IMR-90 (cell line): ENCODE results near the gene NAV1. TPM values are rescaled to one million over a fixed set of nuclear protein-coding genes. Genes with fewer than 3 reads are reported as not detected.
"Not testable (repeated sequence)": the region's sequence is repeated elsewhere in the genome, so short reads cannot be mapped to it uniquely, and the experiment has no call there.

Experiments
- ATAC-seq: fragments of 200-7000 bp; cut with Tn5 transposase; 2 replicates; pipeline ENCODE4 v1.9.1; 2020; ENCODE audit warnings: low read depth, mild to moderate bottlenecking, moderate library complexity
- BruUV-seq: library from RNA; stranded (reverse); fragments of 400-500 nt; replicated peaks from 2 replicates; lab custom pipeline; 2021; lab: Mats Ljungman, UMichigan
- CTCF ChIA-PET: fragments of 300-600 bp; formaldehyde crosslinking; extraction: SDS; loops from one replicate; lab custom pipeline; 2021; ENCODE audit warnings: antibody characterized with exemption; lab: Yijun Ruan, JAX
- POLR2A ChIA-PET: fragments of 300-600 bp; sonication (Branson Sonifier 250); formaldehyde crosslinking; loops from one replicate; lab custom pipeline; 2022; ENCODE audit warnings: antibody characterized with exemption; ENCODE audit not compliant: unreplicated experiment; lab: Charles Lee
- DNase-seq: peaks from one replicate; pipeline ENCODE4 v3.0.0; 2013
- H2AFZ ChIP-seq: replicated peaks from 2 replicates; pipeline ENCODE3; 2013; ENCODE audit warnings: low read length, mild to moderate bottlenecking; ENCODE audit not compliant: poor library complexity
- H2AK5ac ChIP-seq: 2 replicates; pipeline ENCODE4 v1.6.1; 2013; ENCODE audit warnings: low read depth, low read length, inconsistent platforms
- H2AK9ac ChIP-seq: replicated peaks from 2 replicates; pipeline ENCODE3; 2013; ENCODE audit warnings: mild to moderate bottlenecking, low read depth, low read length, moderate library complexity; ENCODE audit not compliant: poor library complexity
- H2BK120ac ChIP-seq: 2 replicates; pipeline ENCODE4 v1.6.1; 2013; ENCODE audit warnings: low read depth, low read length, inconsistent platforms
- H2BK15ac ChIP-seq: 3 replicates; pipeline ENCODE4 v1.6.1; 2013; ENCODE audit warnings: low read depth, low read length, inconsistent platforms
- H2BK20ac ChIP-seq: 2 replicates; pipeline ENCODE4 v1.6.1; 2013; ENCODE audit warnings: low read depth, mild to moderate bottlenecking, inconsistent platforms, low read length, moderate library complexity
- H2BK5ac ChIP-seq: 2 replicates; pipeline ENCODE4 v1.6.1; 2013; ENCODE audit warnings: mild to moderate bottlenecking, low read depth, low read length, inconsistent platforms; ENCODE audit not compliant: poor library complexity, severe bottlenecking
- H3K14ac ChIP-seq: replicated peaks from 2 replicates; pipeline ENCODE4 v1.6.1; 2013; ENCODE audit warnings: low read depth, low read length, inconsistent platforms
- H3K18ac ChIP-seq: 2 replicates; pipeline ENCODE4 v1.6.1; 2013; ENCODE audit warnings: low read depth, low read length, control low read depth
- H3K23ac ChIP-seq: 2 replicates; pipeline ENCODE4 v1.6.1; 2013; ENCODE audit warnings: low read depth, low read length, inconsistent platforms
- H3K27ac ChIP-seq: 2 replicates; pipeline ENCODE4 v1.5.1; 2013; ENCODE audit warnings: mild to moderate bottlenecking, control low read depth, low read length; ENCODE audit not compliant: insufficient read depth
- H3K27me3 ChIP-seq: 2 replicates; pipeline ENCODE4 v1.6.1; 2013; ENCODE audit warnings: low read length; ENCODE audit not compliant: control insufficient read depth, insufficient read depth
- H3K36me3 ChIP-seq: 2 replicates; pipeline ENCODE4 v1.6.1; 2013; ENCODE audit warnings: low read length, mixed read lengths; ENCODE audit not compliant: control insufficient read depth, insufficient read depth
- H3K4ac ChIP-seq: 2 replicates; pipeline ENCODE4 v1.6.1; 2013; ENCODE audit warnings: low read depth, low read length, inconsistent platforms
- H3K4me1 ChIP-seq: 2 replicates; pipeline ENCODE4 v1.6.1; 2013; ENCODE audit warnings: low read length, mixed read lengths; ENCODE audit not compliant: control insufficient read depth, insufficient read depth
- H3K4me2 ChIP-seq: 2 replicates; pipeline ENCODE4 v1.6.1; 2013; ENCODE audit warnings: low read depth, mild to moderate bottlenecking, control low read depth, low read length, moderate library complexity
- H3K4me3 ChIP-seq: 2 replicates; pipeline ENCODE4 v1.5.1; 2013; ENCODE audit warnings: low read depth, mild to moderate bottlenecking, control low read depth, low read length, moderate library complexity; ENCODE audit not compliant: insufficient read depth
- H3K56ac ChIP-seq: 2 replicates; pipeline ENCODE4 v1.6.1; 2013; ENCODE audit warnings: low read length, inconsistent platforms; ENCODE audit not compliant: insufficient read depth; ENCODE audit errors: extremely low read depth
- H3K79me1 ChIP-seq, 2 experiments: 2 replicates each; pipeline ENCODE4 v1.6.1; 2013; ENCODE audit warnings: low read length in 2 of 2, inconsistent platforms in 1 of 2, low read depth in 1 of 2
- H3K9ac ChIP-seq: 2 replicates; pipeline ENCODE4 v1.6.1; 2013; ENCODE audit warnings: low read depth, low read length, control low read depth
- H3K9me1 ChIP-seq: 2 replicates; pipeline ENCODE4 v1.6.1; 2013; ENCODE audit warnings: low read length, inconsistent platforms; ENCODE audit not compliant: insufficient read depth
- H3K9me3 ChIP-seq: 2 replicates; pipeline ENCODE4 v1.6.1; 2013; ENCODE audit warnings: low read length; ENCODE audit not compliant: control insufficient read depth, insufficient read depth
- H4K20me1 ChIP-seq: 2 replicates; pipeline ENCODE4 v1.6.1; 2013; ENCODE audit warnings: low read length, inconsistent platforms; ENCODE audit not compliant: insufficient read depth
- H4K5ac ChIP-seq: 2 replicates; pipeline ENCODE4 v1.6.1; 2013; ENCODE audit warnings: mild to moderate bottlenecking, low read depth, low read length, control low read depth
- H4K8ac ChIP-seq, 2 experiments: 2 replicates each; pipeline ENCODE4 v1.6.1; 2013; ENCODE audit warnings: low read depth in 2 of 2, low read length in 2 of 2, control low read depth in 1 of 2, inconsistent platforms in 1 of 2
- H4K91ac ChIP-seq: 2 replicates; pipeline ENCODE4 v1.6.1; 2013; ENCODE audit warnings: low read depth, low read length, inconsistent platforms; ENCODE audit not compliant: insufficient read depth
- SMC3 ChIP-seq: fragments of 150-350 bp; IDR thresholded peaks from 2 replicates; pipeline ENCODE4 v1.6.1; 2016; ENCODE audit warnings: low read depth, mild to moderate bottlenecking, antibody characterized with exemption, low read length, moderate library complexity
- WGBS, 2 experiments: methylation state at CpG; one replicate each; pipeline versions ENCODE4 v1.1.5 to v1.1.7; 2013; ENCODE audit warnings: missing lambda C conversion rate in 2 of 2; ENCODE audit not compliant: insufficient read length in 1 of 2; ENCODE audit errors: extremely low coverage in 2 of 2; 5-methylcytosine and 5-hydroxymethylcytosine counted together
- dilution Hi-C: fragments of 300-500 bp; cut with HindIII; formaldehyde crosslinking; loops from one replicate; pipeline ENCODE4 v1.14.3; 2018; ENCODE audit warnings: low sequenced_read_pairs; ENCODE audit not compliant: unreplicated experiment
- in situ Hi-C: fragments of 300-500 bp; cut with MboI; formaldehyde crosslinking; loops from 3 replicates; pipeline ENCODE4 v1.14.3; 2019; ENCODE audit warnings: low sequenced_read_pairs, inconsistent platforms, mixed read lengths
- intact Hi-C: fragments of 100-400 bp; cut with micrococcal nuclease; formaldehyde crosslinking; loops from 2 replicates; pipeline ENCODE4 v1.10.0; 2022
- polyA plus RNA-seq, 3 experiments: library from polyadenylated mRNA; depleted of rRNA; stranded (reverse); fragments of >200 nt; gene quantifications; 2 replicates each; pipeline ENCODE4 v1.2.3, GENCODE V29; 2012; ENCODE audit warnings: low replicate concordance in 1 of 3
- total RNA-seq: library from RNA; depleted of rRNA; stranded (reverse); fragments of >200 nt; gene quantifications from 2 replicates; pipeline ENCODE4 v1.2.3, GENCODE V29; 2012

The NAV1 gene
- total and polyA plus RNA-seq, 2 of the 4 experiments (the other 2 are of a cell fraction): 14.0 to 23.1 TPM

DNA sequence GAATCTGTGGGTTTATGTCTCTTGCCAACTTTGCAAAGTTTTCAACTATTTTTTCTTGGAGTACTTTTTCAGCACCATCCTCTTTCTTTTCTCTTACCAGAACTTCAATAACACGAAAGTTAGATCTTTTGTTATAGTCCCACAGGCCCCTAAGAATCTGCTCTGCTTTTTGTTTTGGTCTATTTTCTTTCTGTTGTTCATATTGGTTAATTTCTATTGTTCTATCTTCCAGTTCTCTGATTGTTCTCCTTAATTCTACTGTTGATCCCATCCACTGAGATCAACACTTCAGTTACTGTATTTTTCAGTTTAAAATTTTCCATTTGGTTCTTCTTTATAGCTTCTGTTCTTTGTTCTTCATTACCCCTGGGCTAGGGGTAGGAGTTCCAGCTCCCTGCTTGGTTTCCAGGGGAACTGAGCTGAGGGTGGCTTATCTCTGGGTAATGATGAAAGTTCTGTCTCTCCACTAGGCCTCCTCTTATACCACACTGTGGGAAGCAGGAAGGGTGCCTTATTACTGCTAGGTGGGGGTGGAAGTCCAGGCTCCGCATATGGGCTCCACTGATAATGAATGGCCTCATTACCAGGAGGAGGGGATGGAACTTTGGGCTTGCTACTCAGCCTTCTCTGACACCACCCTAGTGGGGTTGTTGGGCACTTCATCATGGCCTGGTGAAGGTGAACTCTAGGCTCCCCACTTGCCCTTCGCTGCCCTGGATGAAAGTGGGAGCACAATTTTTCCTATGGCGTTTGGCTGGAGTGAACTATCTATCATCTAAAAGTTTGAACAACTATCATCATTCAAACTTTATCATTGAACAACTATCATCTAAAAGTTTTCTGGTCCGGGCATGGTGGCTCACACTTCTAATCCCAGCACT, 39.3 kb downstream of the NAV1 start:
- Histone ChIP-seq H4K91ac (no peak overlapping the region), H2AK5ac (no peak overlapping the region), H3K4me2 (no peak overlapping the region), H4K20me1 (peaks cover 24% of the 10 kb centered on the region), H3K9ac (no peak overlapping the region), H3K23ac (no peak overlapping the region), H2BK120ac (no peak overlapping the region), H4K5ac (no peak overlapping the region), H2AK9ac (no peak overlapping the region), H2BK15ac (no peak overlapping the region), H3K27ac (no peak overlapping the region), H3K27me3 (no peaks in the 10 kb centered on the region), H3K4ac (peak overlapping the region; percentile 10; the same call in 1 of the 2 replicates), H2BK5ac (no peak overlapping the region), H3K4me1 (peaks cover 17% of the 10 kb centered on the region), H3K4me3 (no peak overlapping the region), H3K79me1 (peaks cover 40 to 81% of the 10 kb centered on the region in 2 experiments), H2BK20ac (no peak overlapping the region), H2AFZ (no peak overlapping the region), H3K18ac (no peak overlapping the region), H3K9me1 (peaks cover 21% of the 10 kb centered on the region), H3K14ac (no peak overlapping the region), H4K8ac (no peak overlapping the region), H3K9me3 (no peaks in the 10 kb centered on the region), H3K36me3 (0 out of 2 replicates have a peak, but pooled peaks cover 1% of the 10 kb centered on the region), H3K56ac (no peak overlapping the region)
- POLR2A ChIA-PET: no interaction called here
- no TSS peak for BruUV-seq
- CTCF ChIA-PET: interaction anchor here (0.5 kb wide), 1 partner anchor 26 kb away, joined by 4 read pairs; no protein-coding TSS in a partner anchor
- DNase-seq (no peak), ATAC-seq (no peak)
- WGBS, 2 experiments: 60% methylated on average over 1 of the region's 5 CpGs; no CpG with 5 or more reads in 1 of the 2 experiments
- in situ Hi-C loops (no loop called here), intact Hi-C loops (no loop called here), dilution Hi-C loops (no loop called here)
- no peak for TF ChIP-seq SMC3

DNA sequence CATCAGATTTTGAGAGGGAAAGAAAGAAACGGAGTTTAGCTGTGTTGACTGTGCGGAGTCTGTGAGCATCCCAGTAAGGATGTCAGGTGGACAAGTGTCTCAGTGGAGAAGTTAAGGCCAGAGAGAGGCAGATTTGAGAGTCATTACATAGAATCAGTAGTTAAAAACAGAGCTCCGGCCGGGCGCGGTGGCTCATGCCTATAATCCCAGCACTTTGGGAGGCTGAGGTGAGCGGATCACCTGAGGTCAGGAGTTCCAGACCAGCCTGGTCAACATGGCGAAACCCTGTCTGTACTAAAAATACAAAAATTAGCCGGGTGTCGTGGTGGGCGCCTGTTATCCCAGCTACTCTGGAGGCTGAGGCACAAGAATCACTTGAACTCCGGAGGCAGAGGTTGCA, 42.4 kb downstream of the NAV1 start:
- H3K23ac ChIP-seq, H2BK15ac ChIP-seq, H3K56ac ChIP-seq, H4K8ac ChIP-seq, BruUV-seq, H2BK5ac ChIP-seq, ATAC-seq, H3K27ac ChIP-seq, POLR2A ChIA-PET, in situ Hi-C loops, H2AK9ac ChIP-seq, intact Hi-C loops, H3K27me3 ChIP-seq, H3K18ac ChIP-seq, dilution Hi-C loops, H2BK20ac ChIP-seq, H3K36me3 ChIP-seq, H2AFZ ChIP-seq, H3K9me3 ChIP-seq, H4K5ac ChIP-seq, H3K4me3 ChIP-seq, H4K91ac ChIP-seq, H3K4me2 ChIP-seq, DNase-seq, H2BK120ac ChIP-seq, H3K14ac ChIP-seq, H3K9ac ChIP-seq: not testable (repeated sequence)
- Histone ChIP-seq H2AK5ac (peak overlapping the region; percentile 38; the same call in 1 of the 2 replicates), H3K9me1 (peaks cover 22% of the 10 kb centered on the region), H4K20me1 (peaks cover 24% of the 10 kb centered on the region), H3K4me1 (peaks cover 27% of the 10 kb centered on the region), H3K4ac (0 out of 2 replicates have a peak overlapping the region, but pooled peaks have one; percentile 30), H3K79me1 (peaks cover 39 to 73% of the 10 kb centered on the region in 2 experiments)
- 97% methylated on average over 7 of the region's 12 CpGs; no CpG with 5 or more reads in 1 of the 2 experiments for WGBS, 2 experiments
- CTCF ChIA-PET: interaction anchor here (0.7 to 1.1 kb wide), 2 partner anchors 37 to 64 kb away, joined by 3 read pairs; no protein-coding TSS in a partner anchor
